Measurements from ENCODE around the gene CDHR3. TPM values are rescaled to one million over a fixed set of nuclear protein-coding genes. Genes with fewer than 3 reads are reported as not detected.
"Not testable (repeated sequence)": the region's sequence is repeated elsewhere in the genome, so short reads cannot be mapped to it uniquely, and the experiment has no call there.

The CDHR3 gene
- total RNA-seq, 1 experiment from 2014 or later = 8.7 TPM

DNA sequence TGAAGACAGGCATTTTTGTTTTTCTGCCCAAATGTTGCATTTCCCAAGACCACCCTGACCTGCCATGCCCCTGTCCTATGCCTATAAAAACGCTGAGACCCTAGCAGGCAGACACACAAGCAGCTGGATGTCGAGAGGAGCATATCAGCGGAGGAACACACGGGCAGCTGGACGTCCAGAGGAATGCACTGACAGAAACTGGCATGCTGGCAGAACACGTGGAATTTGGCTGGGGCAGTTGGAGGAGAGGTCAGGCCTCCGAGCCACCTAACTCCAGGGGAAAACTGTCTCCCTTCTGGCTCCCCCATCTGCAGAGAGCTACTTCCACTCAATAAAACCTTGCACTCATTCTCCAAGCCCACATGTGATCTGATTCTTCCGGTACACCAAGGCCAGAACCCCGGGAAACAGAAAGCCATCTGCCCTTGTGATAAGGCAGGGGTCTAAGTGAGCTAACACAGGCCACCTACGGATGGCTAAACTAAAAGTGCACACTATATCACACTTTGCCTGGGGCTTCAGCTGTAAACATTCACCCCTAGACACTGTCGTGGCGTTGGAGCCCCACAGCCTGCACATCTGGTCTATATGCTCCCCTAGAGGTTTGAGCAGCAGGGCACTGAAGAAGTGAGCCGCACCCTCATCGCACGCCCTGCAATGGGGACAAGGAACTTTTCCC lies 10.0 kb upstream of the CDHR3 start:
- Histone ChIP-seq H3K27me3 (ENCODE audit: insufficient read depth, low read depth) (no peaks in the 10 kb centered on the region), H3K4me2 (no peak overlapping the region), H3K4me3 (no peak overlapping the region), H3F3A (ENCODE audit: insufficient read depth, low read depth) (no peaks in the 10 kb centered on the region), H2AFZ (no peak overlapping the region), H3K27ac (no peak overlapping the region), H3K4me1 (replicated peaks; ENCODE audit: insufficient read depth) (no peaks in the 10 kb centered on the region), H3K36me3 (ENCODE audit: low read depth) (no peaks in the 10 kb centered on the region), H3K9me2 (ENCODE audit: insufficient read depth) (no peaks in the 10 kb centered on the region), H4K20me1 (ENCODE audit: insufficient read depth) (no peaks in the 10 kb centered on the region), H3K79me2 (ENCODE audit: low read depth) (no peaks in the 10 kb centered on the region), H3K9me3 (ENCODE audit: insufficient read depth, low read depth) (peaks cover 12% of the 10 kb centered on the region; the same call in 1 of the 2 replicates)
- POLR2A ChIA-PET (ENCODE audit: unreplicated experiment) = no interaction called here
- intact Hi-C loops (cut with micrococcal nuclease; ENCODE audit: unreplicated experiment) = no loop called here
- TF ChIP-seq, protein P1, sequence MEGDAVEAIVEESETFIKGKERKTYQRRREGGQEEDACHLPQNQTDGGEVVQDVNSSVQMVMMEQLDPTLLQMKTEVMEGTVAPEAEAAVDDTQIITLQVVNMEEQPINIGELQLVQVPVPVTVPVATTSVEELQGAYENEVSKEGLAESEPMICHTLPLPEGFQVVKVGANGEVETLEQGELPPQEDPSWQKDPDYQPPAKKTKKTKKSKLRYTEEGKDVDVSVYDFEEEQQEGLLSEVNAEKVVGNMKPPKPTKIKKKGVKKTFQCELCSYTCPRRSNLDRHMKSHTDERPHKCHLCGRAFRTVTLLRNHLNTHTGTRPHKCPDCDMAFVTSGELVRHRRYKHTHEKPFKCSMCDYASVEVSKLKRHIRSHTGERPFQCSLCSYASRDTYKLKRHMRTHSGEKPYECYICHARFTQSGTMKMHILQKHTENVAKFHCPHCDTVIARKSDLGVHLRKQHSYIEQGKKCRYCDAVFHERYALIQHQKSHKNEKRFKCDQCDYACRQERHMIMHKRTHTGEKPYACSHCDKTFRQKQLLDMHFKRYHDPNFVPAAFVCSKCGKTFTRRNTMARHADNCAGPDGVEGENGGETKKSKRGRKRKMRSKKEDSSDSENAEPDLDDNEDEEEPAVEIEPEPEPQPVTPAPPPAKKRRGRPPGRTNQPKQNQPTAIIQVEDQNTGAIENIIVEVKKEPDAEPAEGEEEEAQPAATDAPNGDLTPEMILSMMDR (conservative IDR thresholded peaks at IDR 0.05) = no peak
- no peak for TF ChIP-seq EZH2 (IDR thresholded peaks at IDR 0.05; ENCODE audit: low read depth)
- CTCF ChIA-PET = no interaction called here
- BruUV-seq (replicated peaks) = no TSS peak
- no peak for DNase-seq

DNA sequence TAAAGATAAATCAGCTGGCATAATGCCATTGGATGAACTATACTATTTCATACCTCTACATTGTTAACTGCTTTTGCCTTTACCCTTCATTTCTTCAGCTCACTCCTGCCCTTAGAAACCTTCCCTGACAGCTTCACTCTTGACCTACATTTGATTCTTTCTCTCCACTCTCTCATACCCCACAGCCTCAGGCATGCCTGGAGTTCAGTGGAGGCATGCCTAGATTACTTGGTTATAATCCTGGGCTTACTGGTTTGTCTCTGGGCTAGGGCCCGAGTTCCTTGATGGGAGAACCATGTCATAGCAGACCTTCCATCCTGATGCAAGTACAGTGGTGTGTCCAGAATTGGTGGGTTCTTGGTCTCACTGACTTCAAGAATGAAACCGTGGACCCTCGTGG lies 8.4 kb upstream of the CDHR3 start:
- H3F3A ChIP-seq (ENCODE audit: insufficient read depth, low read depth) = no peaks in the 10 kb centered on the region
- H4K20me1 ChIP-seq (ENCODE audit: insufficient read depth) = no peaks in the 10 kb centered on the region
- H2AFZ ChIP-seq = no peak overlapping the region
- H3K4me1 ChIP-seq (replicated peaks; ENCODE audit: insufficient read depth) = no peaks in the 10 kb centered on the region
- ChIA-PET POLR2A (ENCODE audit: unreplicated experiment) (no interaction called here), CTCF (no interaction called here)
- DNase-seq = no peak
- no TSS peak for BruUV-seq (replicated peaks)
- H3K36me3 ChIP-seq (ENCODE audit: low read depth) = no peaks in the 10 kb centered on the region
- H3K4me3 ChIP-seq = no peak overlapping the region
- TF ChIP-seq EZH2 (IDR thresholded peaks at IDR 0.05; ENCODE audit: low read depth) = no peak
- TF ChIP-seq, protein P1 (conservative IDR thresholded peaks at IDR 0.05) = no peak
- H3K9me3 ChIP-seq (ENCODE audit: insufficient read depth, low read depth) = peaks cover 12% of the 10 kb centered on the region; the same call in 1 of the 2 replicates
- H3K27ac ChIP-seq = no peak overlapping the region
- no peaks in the 10 kb centered on the region for H3K27me3 ChIP-seq (ENCODE audit: insufficient read depth, low read depth)
- no peak overlapping the region for H3K4me2 ChIP-seq
- no peaks in the 10 kb centered on the region for H3K9me2 ChIP-seq (ENCODE audit: insufficient read depth)
- intact Hi-C loops (cut with micrococcal nuclease; ENCODE audit: unreplicated experiment) = no loop called here
- H3K79me2 ChIP-seq (ENCODE audit: low read depth) = no peaks in the 10 kb centered on the region

DNA sequence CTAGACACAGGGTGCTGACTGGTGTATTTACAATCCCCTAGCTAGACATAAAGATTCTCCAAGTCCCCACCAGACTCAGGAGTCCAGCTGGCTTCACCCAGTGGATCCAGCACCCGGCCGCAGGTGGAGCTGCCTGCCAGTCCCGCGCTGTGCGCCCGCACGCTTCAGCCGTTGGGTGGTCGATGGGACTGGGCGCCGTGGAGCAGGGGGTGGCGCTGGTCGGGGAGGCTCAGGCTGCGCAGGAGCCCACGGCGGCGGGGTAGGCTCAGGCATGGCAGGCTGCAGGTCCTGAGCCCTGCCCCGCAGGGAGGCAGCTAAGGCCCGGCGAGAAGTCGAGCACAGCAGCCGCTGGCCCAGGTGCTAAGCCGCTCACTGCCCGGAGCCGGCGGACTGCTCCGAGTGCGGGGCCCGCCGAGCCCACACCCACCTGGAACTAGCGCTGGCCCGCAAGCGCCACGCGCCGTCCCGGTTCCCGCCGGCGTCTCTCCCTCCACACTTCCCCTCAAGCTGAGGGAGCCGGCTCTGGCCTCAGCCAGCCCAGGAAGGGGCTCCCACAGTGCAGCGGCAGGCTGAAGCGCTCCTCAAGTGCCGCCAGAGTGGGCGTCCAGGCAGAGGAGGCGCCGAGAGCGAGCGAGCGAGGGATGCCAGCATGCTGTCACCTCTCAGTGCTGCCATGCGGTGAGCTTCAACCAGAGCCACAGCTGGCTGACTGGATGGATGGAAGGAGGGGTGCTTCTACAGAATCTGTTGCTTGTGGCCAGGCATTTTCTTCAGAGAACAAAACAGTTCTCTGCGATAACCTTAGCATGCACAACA lies 7.2 kb upstream of the CDHR3 start:
- H3F3A ChIP-seq (ENCODE audit: insufficient read depth, low read depth); H3K4me3 ChIP-seq; H3K9me2 ChIP-seq (ENCODE audit: insufficient read depth); H3K27me3 ChIP-seq (ENCODE audit: insufficient read depth, low read depth); H2AFZ ChIP-seq; BruUV-seq (replicated peaks); H3K4me1 ChIP-seq (replicated peaks; ENCODE audit: insufficient read depth); CTCF ChIA-PET; H3K4me2 ChIP-seq; intact Hi-C loops (cut with micrococcal nuclease; ENCODE audit: unreplicated experiment); H3K27ac ChIP-seq; H3K79me2 ChIP-seq (ENCODE audit: low read depth); DNase-seq; H4K20me1 ChIP-seq (ENCODE audit: insufficient read depth); H3K36me3 ChIP-seq (ENCODE audit: low read depth): not testable (repeated sequence)
- peaks cover 12% of the 10 kb centered on the region; the same call in 1 of the 2 replicates for H3K9me3 ChIP-seq (ENCODE audit: insufficient read depth, low read depth)
- POLR2A ChIA-PET (ENCODE audit: unreplicated experiment) = interaction anchor here (0.6 kb wide), 1 partner anchor 391 kb away, joined by 3 read pairs; no protein-coding TSS in a partner anchor
